Thyroid gland (tissue), 4 donors: ENCODE data around the gene KIF16B. TPM values are rescaled to one million over a fixed set of nuclear protein-coding genes. Genes with fewer than 3 reads are reported as not detected.

Experiments
- DNase-seq, 2 donors: peaks; one replicate each; pipeline ENCODE4 v3.0.0-alpha.2; 2019
- H3K27ac ChIP-seq, 3 donors: fragments of 200-600 bp; sonication (generic); 1 replicate in 2 of 3; 2 replicates in 1 of 3; pipeline ENCODE4 v1.5.1; 2016 to 2019; ENCODE audit warnings: mild to moderate bottlenecking in 1 of 3, moderate library complexity in 1 of 3
- H3K27me3 ChIP-seq: fragments of 200-600 bp; sonication (generic); one replicate; pipeline ENCODE4 v1.5.1; 2019
- H3K36me3 ChIP-seq, 2 donors: fragments of 200-600 bp; sonication (generic); one replicate each; pipeline ENCODE4 v1.5.1; 2016 to 2019
- H3K4me1 ChIP-seq, 2 donors: fragments of 200-600 bp; sonication (generic); one replicate each; pipeline ENCODE4 v1.5.1; 2017 to 2019
- H3K4me3 ChIP-seq, 3 donors: fragments of 200-600 bp; sonication (generic); replicated peaks in 1 of 3; 1 replicate in 2 of 3; 2 replicates in 1 of 3; pipeline ENCODE4 v1.5.1; 2016; ENCODE audit warnings: mild to moderate bottlenecking in 1 of 3
- H3K9me3 ChIP-seq: fragments of 200-600 bp; sonication (generic); one replicate; pipeline ENCODE4 v1.5.1; 2017
- CTCF ChIP-seq, 6 experiments: fragments of 200-600 bp in 3 of 6; fragments of 450-650 bp in 3 of 6; sonication (generic) in 3 of 6; IDR thresholded peaks; one replicate each; pipeline ENCODE4 v1.5.1; 2016 to 2019; ENCODE audit warnings: antibody characterized with exemption in 6 of 6, mild to moderate bottlenecking in 2 of 6, inconsistent platforms in 1 of 6, moderate library complexity in 1 of 6
- POLR2A ChIP-seq, 2 donors: fragments of 450-650 bp; IDR thresholded peaks; one replicate each; pipeline ENCODE4 v1.6.1; 2017; ENCODE audit warnings: antibody characterized with exemption in 2 of 2, mild to moderate bottlenecking in 2 of 2, moderate library complexity in 1 of 2
- WGBS, 2 donors: methylation state at CpG; one replicate each; pipeline ENCODE4 v1.1.5; 2017; 5-methylcytosine and 5-hydroxymethylcytosine counted together
- intact Hi-C: fragments of 100-400 bp; cut with DNase I; formaldehyde crosslinking; loops from one replicate; pipeline ENCODE4 v1.15.1; 2023
- total RNA-seq, 4 donors: library from RNA; depleted of rRNA; stranded (reverse); fragments of >200 nt; gene quantifications; one replicate each; pipeline ENCODE4 v1.2.3, GENCODE V29; 2016

KIF16B gene
- total RNA-seq, 4 donors from 2014 or later: 18.5 to 32.8 (median 28.6) TPM

- intact Hi-C loops: no loop called here
- H3K4me1 ChIP-seq: peaks cover 0 to under 1% of the 10 kb centered on the region in 2 donors
- no peaks in the 10 kb centered on the region for H3K9me3 ChIP-seq
- H3K4me3 ChIP-seq: no peak overlapping the region
- H3K27me3 ChIP-seq: no peaks in the 10 kb centered on the region
- WGBS, 2 donors: 94 to 96% methylated on average over 7 of the region's 7 CpGs
- TF ChIP-seq CTCF (IDR thresholded peaks at IDR 0.05) (no peak), POLR2A (IDR thresholded peaks at IDR 0.05) (no peak)
- H3K36me3 ChIP-seq: no peaks in the 10 kb centered on the region
- no peak for DNase-seq
- no peak overlapping the region for H3K27ac ChIP-seq
These were observed 316.2 kb downstream of the KIF16B start for GRCh38 chr20:16257021-16257420.

GRCh38 chr20:16246870-16247269, 326.4 kb downstream of the KIF16B start:
- no peak for DNase-seq
- TF ChIP-seq POLR2A (IDR thresholded peaks at IDR 0.05) (no peak), CTCF (IDR thresholded peaks at IDR 0.05) (no peak)
- H3K36me3 ChIP-seq: no peaks in the 10 kb centered on the region
- no peaks in the 10 kb centered on the region for H3K9me3 ChIP-seq
- intact Hi-C loops: no loop called here
- H3K4me3 ChIP-seq: no peak overlapping the region
- H3K4me1 ChIP-seq: no peaks in the 10 kb centered on the region
- H3K27ac ChIP-seq: no peak overlapping the region
- WGBS, 2 donors: 93 to 97% methylated on average over 6 of the region's 6 CpGs
- H3K27me3 ChIP-seq: no peaks in the 10 kb centered on the region

GRCh38 chr20:16246291-16246690, 327.0 kb downstream of the KIF16B start:
- no peak overlapping the region for H3K27ac ChIP-seq
- no peaks in the 10 kb centered on the region for H3K9me3 ChIP-seq
- no peaks in the 10 kb centered on the region for H3K36me3 ChIP-seq
- H3K4me3 ChIP-seq: no peak overlapping the region
- TF ChIP-seq POLR2A (IDR thresholded peaks at IDR 0.05) (no peak), CTCF (IDR thresholded peaks at IDR 0.05) (no peak)
- no peaks in the 10 kb centered on the region for H3K4me1 ChIP-seq
- intact Hi-C loops: no loop called here
- no peaks in the 10 kb centered on the region for H3K27me3 ChIP-seq
- WGBS, 2 donors: 90 to 92% methylated on average over 7 of the region's 7 CpGs
- DNase-seq: no peak

- Histone ChIP-seq H3K9me3 (no peaks in the 10 kb centered on the region), H3K27ac (no peak overlapping the region), H3K36me3 (no peaks in the 10 kb centered on the region), H3K4me3 (no peak overlapping the region), H3K27me3 (no peaks in the 10 kb centered on the region), H3K4me1 (no peaks in the 10 kb centered on the region)
- DNase-seq: no peak
- 70 to 83% methylated on average over 9 of the region's 9 CpGs for WGBS, 2 donors
- TF ChIP-seq CTCF (IDR thresholded peaks at IDR 0.05) (no peak), POLR2A (IDR thresholded peaks at IDR 0.05) (no peak)
- intact Hi-C loops: no loop called here
These were observed 327.4 kb downstream of the KIF16B start for GRCh38 chr20:16245879-16246278.

GRCh38 chr20:16244892-16245291, 328.4 kb downstream of the KIF16B start:
- Histone ChIP-seq H3K9me3 (no peaks in the 10 kb centered on the region), H3K36me3 (no peaks in the 10 kb centered on the region), H3K4me3 (no peak overlapping the region), H3K4me1 (no peaks in the 10 kb centered on the region), H3K27ac (no peak overlapping the region), H3K27me3 (no peaks in the 10 kb centered on the region)
- DNase-seq: no peak
- 96 to 97% methylated on average over 5 of the region's 5 CpGs for WGBS, 2 donors
- TF ChIP-seq CTCF (IDR thresholded peaks at IDR 0.05) (no peak), POLR2A (IDR thresholded peaks at IDR 0.05) (no peak)
- intact Hi-C loops: no loop called here
